Pulmonary artery endothelial cell (primary cell): ENCODE measurements around the gene UCHL3. TPM values are rescaled to one million over a fixed set of nuclear protein-coding genes. Genes with fewer than 3 reads are reported as not detected.
"Not testable (repeated sequence)": the region's sequence is repeated elsewhere in the genome, so short reads cannot be mapped to it uniquely, and the experiment has no call there.

ENCODE experiments used
- DNase-seq: peaks from one replicate; pipeline ENCODE4 v3.0.0-alpha.2; 2011; ENCODE audit warnings: low read depth, low spot score
- total RNA-seq: library from RNA; depleted of rRNA; stranded (reverse); fragments of >200 nt; gene quantifications from 2 replicates; pipeline ENCODE4 v1.2.3, GENCODE V29; 2014

Gene UCHL3
- total RNA-seq = 46.6 and 65.3 TPM in 2 replicates

GRCh38 chr13:75549262-75550158 is at the start of gene UCHL3:
Gene UCHL3, plus strand, starts transcription at chr13:75549791. Its CDS starts 30 bp downstream, at chr13:75549821.
- DNase-seq = peak; percentile 78

- DNase-seq = no peak
Measured at GRCh38 chr13:75505327-75505726, 44.3 kb upstream of the UCHL3 start.

GRCh38 chr13:75506018-75506417 is 43.6 kb upstream of the UCHL3 start:
- DNase-seq = no peak

GRCh38 chr13:75507027-75508001 is 42.3 kb upstream of the UCHL3 start:
- DNase-seq = no peak

- no peak for DNase-seq
Measured at GRCh38 chr13:75508002-75508548, 41.5 kb upstream of the UCHL3 start.

- DNase-seq = no peak
Measured at GRCh38 chr13:75511051-75511625, 38.5 kb upstream of the UCHL3 start.

- no peak for DNase-seq
Measured at GRCh38 chr13:75512253-75512652, 37.3 kb upstream of the UCHL3 start.

- DNase-seq = no peak
Measured at GRCh38 chr13:75513271-75513670, 36.3 kb upstream of the UCHL3 start.

- DNase-seq = no peak
Measured at GRCh38 chr13:75514080-75514995, 35.3 kb upstream of the UCHL3 start.

GRCh38 chr13:75518439-75519088 is 31.0 kb upstream of the UCHL3 start:
- no peak for DNase-seq

GRCh38 chr13:75521956-75522355 is 27.6 kb upstream of the UCHL3 start:
- DNase-seq = no peak

GRCh38 chr13:75530549-75530961 is 19.0 kb upstream of the UCHL3 start:
- no peak for DNase-seq

GRCh38 chr13:75533861-75534260 is 15.7 kb upstream of the UCHL3 start:
- DNase-seq = no peak

GRCh38 chr13:75537401-75538365 is 11.9 kb upstream of the UCHL3 start, which contains the start of gene COMMD6:
Gene COMMD6, minus strand, starts transcription at chr13:75537841. Its CDS starts 36 bp downstream, at chr13:75537805.
- peak; percentile 43 for DNase-seq

- no peak for DNase-seq
Measured at GRCh38 chr13:75541287-75541686, 8.3 kb upstream of the UCHL3 start.

GRCh38 chr13:75541961-75542360 is 7.6 kb upstream of the UCHL3 start:
- DNase-seq = no peak

- no peak for DNase-seq
Measured at GRCh38 chr13:75544681-75545330, 4.8 kb upstream of the UCHL3 start.

- DNase-seq = not testable (repeated sequence)
Measured at GRCh38 chr13:75545386-75545785, 4.2 kb upstream of the UCHL3 start.
